ENCODE measurements around the gene NCK2. TPM values are rescaled to one million over a fixed set of nuclear protein-coding genes. Genes with fewer than 3 reads are reported as not detected.
A peak's percentile ranks its signal among the peaks of the same experiment; 100 is the strongest.

Gene NCK2
- total and polyA plus RNA-seq, 9 of the 15 experiments (the other 6 are each of a cell fraction or from before 2014, with no cell fraction given): 0.90 to 27.9 (median 15.9) TPM

DNA sequence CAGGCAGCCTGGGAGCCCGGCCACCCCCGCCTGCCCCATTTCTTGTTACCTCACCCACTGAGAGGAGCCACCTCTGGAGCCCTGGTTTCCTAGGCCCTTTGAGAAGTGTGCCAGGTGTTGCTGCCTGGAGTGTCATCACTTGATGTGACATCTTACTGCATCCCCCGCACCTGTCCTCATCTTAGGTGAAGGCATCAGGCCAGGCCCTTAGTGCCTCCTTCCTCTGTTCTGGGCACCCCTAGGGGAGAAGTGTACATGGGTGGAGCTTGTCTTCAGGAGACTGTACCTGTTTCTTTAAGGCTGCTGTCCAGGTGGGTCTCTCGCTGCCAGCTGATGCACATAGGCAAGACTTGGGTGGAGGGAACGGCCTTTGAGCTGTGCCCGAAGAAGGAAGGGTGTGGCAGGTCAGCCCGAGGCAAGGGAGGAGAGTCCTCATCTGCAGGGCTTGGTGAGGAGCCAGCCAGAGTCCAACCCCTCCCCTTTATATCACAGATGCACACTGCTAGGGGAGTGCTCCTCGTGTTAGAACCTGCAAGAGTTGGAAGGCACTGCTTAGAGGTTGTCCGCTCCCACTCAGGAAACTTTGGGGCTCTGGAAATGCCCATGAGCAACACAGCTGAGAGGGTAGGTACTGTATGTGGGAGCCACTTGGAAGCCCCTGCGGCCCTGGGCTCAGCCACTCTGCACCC lies 45.9 kb downstream of the NCK2 start:
- H3K4me1 ChIP-seq (replicated peaks in 1 of 2; ENCODE audit: control insufficient read depth in 2 of 2, insufficient read depth in 2 of 2, low read length in 2 of 2): peaks cover 20 to 38% of the 10 kb centered on the region in 2 experiments
- POLR2A ChIA-PET: interaction anchor here (1.0 to 1.5 kb wide), 2 partner anchors 61 to 181 kb away, joined by 3 read pairs; no protein-coding TSS in a partner anchor
- intact Hi-C loops (cut with micrococcal nuclease): no loop called here
- no TSS peak for BruUV-seq (replicated peaks)
- 44% methylated on average over 10 of the region's 10 CpGs for WGBS (ENCODE audit: insufficient coverage, low coverage, missing lambda C conversion rate)
- no peak overlapping the region for H3K27ac ChIP-seq (ENCODE audit: extremely low read depth, low read depth, low read length)
- in situ Hi-C loops (cut with MboI): no loop called here
- CTCF ChIA-PET (ENCODE audit: low intra/inter-chr PET ratio): no interaction called here
- peaks cover 11% of the 10 kb centered on the region for H4K20me1 ChIP-seq (replicated peaks; ENCODE audit: control insufficient read depth, insufficient read depth, low read length)
- no peaks in the 10 kb centered on the region for H3K27me3 ChIP-seq (ENCODE audit: control insufficient read depth in 2 of 2, insufficient read depth in 2 of 2, low read length in 2 of 2)
- no peaks in the 10 kb centered on the region for H3K36me3 ChIP-seq (ENCODE audit: control insufficient read depth, insufficient read depth, low read length)
- H3K4me2 ChIP-seq (ENCODE audit: insufficient read depth, low read length): no peak overlapping the region
- no peaks in the 10 kb centered on the region for H3K9me1 ChIP-seq (ENCODE audit: control insufficient read depth, insufficient read depth, low read length)
- peak overlapping the region in 1 of 2 experiments; percentile 61; a peak in 1 of 4 replicates for H3K9ac ChIP-seq (ENCODE audit: insufficient read depth in 1 of 2, low read depth in 2 of 2, low read length in 2 of 2)
- peaks cover 9% of the 10 kb centered on the region; the same call in 2 of the 3 replicates for H3K79me2 ChIP-seq (ENCODE audit: control insufficient read depth, insufficient read depth, low read length)
- no peak overlapping the region for H3K4me3 ChIP-seq
- peak; percentile 15; the same call in 1 of the 3 replicates for ATAC-seq
- no peak for FAIRE-seq
- no peak for TF ChIP-seq CC2D1A (IDR thresholded peaks at IDR 0.05)
- TF ChIP-seq SMAD2 (IDR thresholded peaks at IDR 0.05; ENCODE audit: low read depth, low read length): no peak
- TF ChIP-seq ZNF217 (CRISPR knock-in tag; IDR thresholded peaks at IDR 0.05): no peak
- H3K9me3 ChIP-seq (replicated peaks; ENCODE audit: control insufficient read depth, insufficient read depth, low read depth, low read length): no peaks in the 10 kb centered on the region
- DNase-seq (ENCODE audit: extremely low read depth in 1 of 4, low spot score in 3 of 4): no peak
- H2AFZ ChIP-seq (ENCODE audit: low read depth, low read length): no peak overlapping the region

DNA sequence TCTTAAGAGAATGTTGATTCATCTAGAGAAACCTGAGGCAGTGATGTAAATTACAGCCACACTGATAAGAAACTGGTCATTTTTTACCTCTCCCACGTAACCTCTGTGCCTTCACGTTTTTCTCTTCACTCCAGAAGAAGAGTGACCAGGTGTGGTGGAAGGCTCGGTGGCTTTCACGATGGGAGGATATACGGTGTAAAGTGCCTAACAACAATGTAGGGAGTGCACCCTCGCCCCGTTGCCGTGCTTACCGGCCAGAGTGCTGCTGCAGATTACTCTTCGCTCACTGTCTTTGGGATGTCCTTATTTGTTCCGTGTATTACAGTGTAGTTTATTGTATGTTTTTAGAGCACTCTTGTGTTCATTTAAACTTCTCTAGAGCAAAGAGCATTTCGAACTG lies 46.5 kb downstream of the NCK2 start:
- no peak overlapping the region for H3K4me3 ChIP-seq
- intact Hi-C loops (cut with micrococcal nuclease): no loop called here
- H3K9ac ChIP-seq (ENCODE audit: insufficient read depth in 1 of 2, low read depth in 2 of 2, low read length in 2 of 2): no peak overlapping the region
- H3K9me1 ChIP-seq (ENCODE audit: control insufficient read depth, insufficient read depth, low read length): no peaks in the 10 kb centered on the region
- no peak overlapping the region for H3K4me2 ChIP-seq (ENCODE audit: insufficient read depth, low read length)
- H3K36me3 ChIP-seq (ENCODE audit: control insufficient read depth, insufficient read depth, low read length): no peaks in the 10 kb centered on the region
- FAIRE-seq: no peak
- peaks cover 11% of the 10 kb centered on the region for H4K20me1 ChIP-seq (replicated peaks; ENCODE audit: control insufficient read depth, insufficient read depth, low read length)
- ATAC-seq: no peak
- in situ Hi-C loops (cut with MboI): no loop called here
- H3K27ac ChIP-seq (ENCODE audit: extremely low read depth, low read depth, low read length): no peak overlapping the region
- peaks cover 20 to 42% of the 10 kb centered on the region in 2 experiments for H3K4me1 ChIP-seq (replicated peaks in 1 of 2; ENCODE audit: control insufficient read depth in 2 of 2, insufficient read depth in 2 of 2, low read length in 2 of 2)
- no peaks in the 10 kb centered on the region for H3K9me3 ChIP-seq (replicated peaks; ENCODE audit: control insufficient read depth, insufficient read depth, low read depth, low read length)
- DNase-seq (ENCODE audit: extremely low read depth in 1 of 4, low spot score in 3 of 4): no peak
- BruUV-seq (replicated peaks): no TSS peak
- CTCF ChIA-PET (ENCODE audit: low intra/inter-chr PET ratio): no interaction called here
- peaks cover 14% of the 10 kb centered on the region; the same call in 2 of the 3 replicates for H3K79me2 ChIP-seq (ENCODE audit: control insufficient read depth, insufficient read depth, low read length)
- no peaks in the 10 kb centered on the region for H3K27me3 ChIP-seq (ENCODE audit: control insufficient read depth in 2 of 2, insufficient read depth in 2 of 2, low read length in 2 of 2)
- POLR2A ChIA-PET: interaction anchor here (0.6 to 1.5 kb wide), 2 partner anchors 14 to 60 kb away, joined by 3 read pairs; no protein-coding TSS in a partner anchor
- no peak overlapping the region for H2AFZ ChIP-seq (ENCODE audit: low read depth, low read length)
- 35% methylated on average over 12 of the region's 12 CpGs for WGBS (ENCODE audit: insufficient coverage, low coverage, missing lambda C conversion rate)
- TF ChIP-seq TRIM28 (IDR thresholded peaks at IDR 0.05) (no peak), MTA3 (IDR thresholded peaks at IDR 0.05; ENCODE audit: borderline replicate concordance) (no peak), ZNF175 (CRISPR knock-in tag; IDR thresholded peaks at IDR 0.05; ENCODE audit: low read depth) (no peak), SIN3B (IDR thresholded peaks at IDR 0.05; ENCODE audit: low read depth) (no peak)
- TF ChIP-seq, protein P1, sequence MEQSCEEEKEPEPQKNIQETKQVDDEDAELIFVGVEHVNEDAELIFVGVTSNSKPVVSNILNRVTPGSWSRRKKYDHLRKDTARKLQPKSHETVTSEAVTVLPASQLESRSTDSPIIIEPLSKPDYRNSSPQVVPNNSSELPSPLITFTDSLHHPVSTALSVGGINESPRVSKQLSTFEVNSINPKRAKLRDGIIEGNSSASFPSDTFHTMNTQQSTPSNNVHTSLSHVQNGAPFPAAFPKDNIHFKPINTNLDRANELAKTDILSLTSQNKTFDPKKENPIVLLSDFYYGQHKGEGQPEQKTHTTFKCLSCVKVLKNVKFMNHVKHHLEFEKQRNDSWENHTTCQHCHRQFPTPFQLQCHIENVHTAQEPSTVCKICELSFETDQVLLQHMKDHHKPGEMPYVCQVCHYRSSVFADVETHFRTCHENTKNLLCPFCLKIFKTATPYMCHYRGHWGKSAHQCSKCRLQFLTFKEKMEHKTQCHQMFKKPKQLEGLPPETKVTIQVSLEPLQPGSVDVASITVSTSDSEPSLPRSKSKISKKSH (CRISPR knock-in tag; IDR thresholded peaks at IDR 0.05): no peak
- TF ChIP-seq, protein P2, sequence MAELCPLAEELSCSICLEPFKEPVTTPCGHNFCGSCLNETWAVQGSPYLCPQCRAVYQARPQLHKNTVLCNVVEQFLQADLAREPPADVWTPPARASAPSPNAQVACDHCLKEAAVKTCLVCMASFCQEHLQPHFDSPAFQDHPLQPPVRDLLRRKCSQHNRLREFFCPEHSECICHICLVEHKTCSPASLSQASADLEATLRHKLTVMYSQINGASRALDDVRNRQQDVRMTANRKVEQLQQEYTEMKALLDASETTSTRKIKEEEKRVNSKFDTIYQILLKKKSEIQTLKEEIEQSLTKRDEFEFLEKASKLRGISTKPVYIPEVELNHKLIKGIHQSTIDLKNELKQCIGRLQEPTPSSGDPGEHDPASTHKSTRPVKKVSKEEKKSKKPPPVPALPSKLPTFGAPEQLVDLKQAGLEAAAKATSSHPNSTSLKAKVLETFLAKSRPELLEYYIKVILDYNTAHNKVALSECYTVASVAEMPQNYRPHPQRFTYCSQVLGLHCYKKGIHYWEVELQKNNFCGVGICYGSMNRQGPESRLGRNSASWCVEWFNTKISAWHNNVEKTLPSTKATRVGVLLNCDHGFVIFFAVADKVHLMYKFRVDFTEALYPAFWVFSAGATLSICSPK (IDR thresholded peaks at IDR 0.05; ENCODE audit: borderline replicate concordance): no peak
- TF ChIP-seq, protein P3, sequence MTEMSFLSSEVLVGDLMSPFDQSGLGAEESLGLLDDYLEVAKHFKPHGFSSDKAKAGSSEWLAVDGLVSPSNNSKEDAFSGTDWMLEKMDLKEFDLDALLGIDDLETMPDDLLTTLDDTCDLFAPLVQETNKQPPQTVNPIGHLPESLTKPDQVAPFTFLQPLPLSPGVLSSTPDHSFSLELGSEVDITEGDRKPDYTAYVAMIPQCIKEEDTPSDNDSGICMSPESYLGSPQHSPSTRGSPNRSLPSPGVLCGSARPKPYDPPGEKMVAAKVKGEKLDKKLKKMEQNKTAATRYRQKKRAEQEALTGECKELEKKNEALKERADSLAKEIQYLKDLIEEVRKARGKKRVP (CRISPR knock-in tag; IDR thresholded peaks at IDR 0.05): no peak

All from K562 (cell line).